Activated T-cell treated with anti-CD3 and anti-CD28 coated beads, Interleukin-2, amount 50 U/mL, for 72 hours (primary cell): ENCODE measurements around the gene RPL29. TPM values are rescaled to one million over a fixed set of nuclear protein-coding genes. Genes with fewer than 3 reads are reported as not detected.

Source experiments
- ATAC-seq, 2 donors: fragments of 150-1000 bp; cut with Tn5 transposase; replicated peaks in 1 of 2; 2 replicates each; pipeline ENCODE4 v1.10.0; 2021; ENCODE audit warnings: moderate library complexity in 2 of 2, mild to moderate bottlenecking in 1 of 2
- DNase-seq, 2 donors: peaks; one replicate each; pipeline ENCODE4 v3.0.0; 2021 to 2022; ENCODE audit warnings: mixed read lengths in 1 of 2
- H3K27ac Mint-ChIP-seq: one replicate; pipeline ENCODE4 v1.8.0; 2022; ENCODE audit warnings: mild to moderate bottlenecking, moderate library complexity, mixed read lengths
- H3K27me3 Mint-ChIP-seq: one replicate; pipeline ENCODE4 v1.8.0; 2022; ENCODE audit warnings: low read depth, mixed read lengths
- H3K36me3 Mint-ChIP-seq, 2 donors: one replicate each; pipeline ENCODE4 v1.8.0; 2022; ENCODE audit warnings: mixed read lengths in 2 of 2, mild to moderate bottlenecking in 1 of 2; ENCODE audit not compliant: insufficient read depth in 2 of 2
- H3K4me1 Mint-ChIP-seq: one replicate; pipeline ENCODE4 v1.8.0; 2022; ENCODE audit warnings: low read depth, mixed read lengths
- H3K4me3 Mint-ChIP-seq, 2 donors: one replicate each; pipeline ENCODE4 v1.8.0; 2022; ENCODE audit warnings: mild to moderate bottlenecking in 2 of 2, mixed read lengths in 2 of 2, moderate library complexity in 2 of 2
- H3K9me3 Mint-ChIP-seq, 2 donors: one replicate each; pipeline ENCODE4 v1.8.0; 2022; ENCODE audit warnings: mixed read lengths in 2 of 2
- total RNA-seq, 2 donors: library from RNA; stranded (reverse); gene quantifications; one replicate each; pipeline ENCODE4 v1.2.3, GENCODE V29; 2022

RPL29 gene
- total RNA-seq, 2 donors from 2014 or later: 1,676 to 1,838 TPM

DNA sequence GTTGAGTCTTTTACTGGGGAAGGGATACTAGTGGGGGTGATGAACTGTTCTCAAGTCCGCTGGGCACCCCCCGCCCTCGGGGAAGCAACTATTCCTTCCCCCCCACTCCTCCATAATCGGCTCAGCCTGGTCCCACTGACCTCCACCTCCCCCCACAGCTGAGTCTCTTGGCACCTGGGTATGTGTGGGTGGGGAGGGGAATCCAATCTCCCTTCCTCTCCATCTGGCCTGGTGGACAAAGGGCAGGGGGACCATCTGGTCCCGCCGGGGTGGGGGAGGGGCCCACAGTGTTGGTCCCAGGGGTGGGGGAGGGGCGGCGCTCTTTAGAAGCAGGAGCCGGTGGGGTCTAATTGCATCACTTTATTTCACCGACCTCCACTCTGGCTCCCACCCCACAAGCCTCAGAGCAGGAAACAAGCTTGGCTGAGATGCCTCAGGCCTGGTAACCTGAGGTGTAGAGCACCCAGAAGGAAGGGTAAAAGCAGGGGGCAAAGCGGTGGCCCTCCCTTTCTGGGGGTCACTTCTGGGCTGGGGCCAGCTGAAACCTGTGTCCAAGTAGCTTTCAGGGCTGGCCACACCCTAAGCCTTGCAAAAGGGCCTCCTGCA, 27.4 kb downstream of the RPL29 start:
- Mint-ChIP-seq H3K4me1 (peaks cover 17% of the 10 kb centered on the region), H3K9me3 (no peaks in the 10 kb centered on the region), H3K27ac (no peak overlapping the region)

DNA sequence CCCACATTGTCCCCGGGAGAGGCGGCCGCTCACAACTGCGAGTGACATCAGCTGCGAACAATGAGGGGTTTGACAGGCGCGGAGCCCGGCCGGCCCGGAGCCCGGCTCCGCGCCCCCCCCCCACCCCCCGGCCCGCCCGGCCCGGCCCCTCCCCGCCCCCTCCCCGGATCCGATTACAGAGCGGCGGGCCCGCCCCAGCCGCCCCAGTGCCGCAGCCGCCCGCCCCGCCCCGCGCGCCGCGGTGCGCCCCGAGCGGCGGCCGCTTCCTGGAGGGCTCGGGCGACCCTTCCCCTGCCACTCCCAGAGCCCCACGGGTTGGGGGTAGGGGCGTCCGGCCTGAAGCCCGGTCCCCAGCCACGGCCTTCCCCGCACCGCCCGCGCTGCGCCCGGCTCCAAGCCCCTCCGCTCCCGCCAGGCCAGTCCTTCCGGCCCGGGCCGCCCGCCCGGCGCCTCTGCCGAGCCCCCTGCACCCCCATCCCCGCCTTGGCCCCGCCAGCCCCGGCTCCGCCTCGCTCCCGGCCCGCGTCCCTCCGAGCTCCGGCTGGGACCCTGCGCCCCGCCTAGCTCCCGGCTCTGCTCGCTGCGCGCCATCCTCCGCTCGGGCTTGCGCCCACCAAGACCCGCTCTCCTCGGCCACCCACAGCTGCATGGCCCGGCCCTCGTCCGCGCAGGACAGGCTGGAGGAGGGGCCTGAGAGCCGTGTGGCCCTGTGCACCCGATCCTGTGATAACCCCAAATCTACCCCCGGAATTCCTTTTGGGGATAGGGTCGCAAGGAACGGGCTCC, 28.1 kb downstream of the RPL29 start, which contains the start of gene PCBP4:
PCBP4 (minus strand) TSS at position 71 of the 786 bp plus-strand sequence. CDS start 6,214 bp downstream, outside the sequence.
- H3K27me3 Mint-ChIP-seq: peaks cover 6% of the 10 kb centered on the region

More for the DNA sequence above, 27.4 kb downstream of the RPL29 start:
- DNase-seq: no peak
- Mint-ChIP-seq H3K4me3 (peak overlapping the region; percentile 89 to 91), H3K27me3 (peaks cover 6% of the 10 kb centered on the region), H3K36me3 (no peaks in the 10 kb centered on the region)
- ATAC-seq: no peak

DNA sequence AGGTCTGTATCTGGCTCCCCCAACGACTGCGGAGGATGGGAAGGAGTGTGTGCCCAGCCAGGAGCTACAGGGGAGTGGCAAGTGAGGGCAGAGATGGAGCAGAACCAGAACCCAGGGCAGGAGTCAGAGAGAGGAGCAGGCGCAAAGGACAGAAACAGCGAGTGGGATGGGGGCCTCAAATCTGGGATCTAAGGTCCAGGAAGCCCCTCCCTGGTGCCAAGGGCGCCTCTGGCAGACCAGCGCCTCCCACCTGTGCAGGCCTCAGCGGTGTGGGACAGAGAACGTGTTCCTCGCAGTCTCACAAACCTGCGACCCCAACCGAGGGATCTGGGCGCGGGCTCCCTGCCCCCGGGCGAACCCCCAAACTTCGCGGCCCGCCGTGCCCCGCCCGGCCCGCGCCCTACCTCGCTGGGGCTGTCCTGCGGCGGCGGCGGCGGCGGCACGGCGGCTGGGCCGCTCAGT, 28.7 kb downstream of the RPL29 start:
- ATAC-seq (peak; percentile 73 to 77), DNase-seq (peak in 1 of 2 donors; percentile 58)
- Mint-ChIP-seq H3K4me3 (peak overlapping the region; percentile 81 to 83), H3K36me3 (no peaks in the 10 kb centered on the region), H3K27me3 (peaks cover 6% of the 10 kb centered on the region), H3K4me1 (peaks cover 17% of the 10 kb centered on the region), H3K9me3 (no peaks in the 10 kb centered on the region), H3K27ac (peak overlapping the region; percentile 7)

More for the DNA sequence above, 28.1 kb downstream of the RPL29 start, which contains the start of gene PCBP4:
- H3K4me1 Mint-ChIP-seq: peaks cover 17% of the 10 kb centered on the region
- H3K9me3 Mint-ChIP-seq: no peaks in the 10 kb centered on the region
- no peaks in the 10 kb centered on the region for H3K36me3 Mint-ChIP-seq
- peak within 1 kb of the TSS; percentile 57 for H3K27ac Mint-ChIP-seq
- ATAC-seq (peak; percentile 77 to 80), DNase-seq (peak; percentile 42 to 50)
- H3K4me3 Mint-ChIP-seq: peak within 1 kb of the TSS; percentile 89 to 91

DNA sequence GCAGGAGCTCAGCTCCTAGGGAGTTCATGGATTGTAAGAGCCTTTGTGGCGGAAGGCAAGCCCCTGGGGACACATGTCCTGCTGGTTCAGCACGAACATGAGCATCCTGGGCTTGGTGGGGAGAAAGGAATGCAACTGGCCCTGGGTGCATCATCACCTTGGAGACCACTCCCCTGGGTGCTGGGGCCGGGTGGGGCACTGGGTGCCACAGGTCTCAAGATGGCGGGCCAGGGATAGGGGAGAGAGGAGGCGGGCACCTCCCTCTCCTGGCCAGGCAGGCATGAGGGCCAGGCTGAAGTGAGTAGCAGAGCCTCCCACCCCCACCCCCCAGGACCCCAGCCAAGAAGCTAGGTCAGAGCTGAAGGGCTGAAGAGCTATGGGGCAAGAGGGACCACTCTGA, 29.2 kb downstream of the RPL29 start:
- Mint-ChIP-seq H3K27me3 (peaks cover 6% of the 10 kb centered on the region), H3K4me3 (peak overlapping the region; percentile 81 to 83), H3K9me3 (no peaks in the 10 kb centered on the region), H3K4me1 (peaks cover 17% of the 10 kb centered on the region), H3K27ac (no peak overlapping the region), H3K36me3 (no peaks in the 10 kb centered on the region)
- ATAC-seq (no peak), DNase-seq (no peak)

DNA sequence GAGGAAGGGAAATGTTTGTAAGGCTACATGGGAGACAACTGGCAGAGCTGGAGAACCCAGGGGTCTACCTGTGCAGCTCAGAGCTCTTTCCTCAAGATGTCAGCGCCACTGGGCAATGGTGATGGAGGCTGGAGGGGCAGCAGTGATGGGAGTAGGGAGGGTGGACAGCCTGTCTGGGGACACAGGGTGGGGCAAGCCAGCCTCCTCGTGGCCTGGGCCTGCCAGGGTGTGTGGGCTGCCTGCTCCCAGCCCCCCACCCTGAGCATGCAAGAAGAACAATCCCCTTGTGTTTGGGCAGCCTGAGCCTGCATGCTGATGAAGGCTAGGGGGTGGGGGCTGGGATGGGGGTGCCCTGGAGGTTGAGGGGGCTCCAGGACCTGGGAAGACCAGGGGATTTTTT, 29.7 kb downstream of the RPL29 start:
- peaks cover 17% of the 10 kb centered on the region for H3K4me1 Mint-ChIP-seq
- peak overlapping the region; percentile 81 to 83 for H3K4me3 Mint-ChIP-seq
- no peak for DNase-seq
- no peaks in the 10 kb centered on the region for H3K9me3 Mint-ChIP-seq
- no peak overlapping the region for H3K27ac Mint-ChIP-seq
- H3K36me3 Mint-ChIP-seq: no peaks in the 10 kb centered on the region
- no peak for ATAC-seq
- H3K27me3 Mint-ChIP-seq: peaks cover 6% of the 10 kb centered on the region

DNA sequence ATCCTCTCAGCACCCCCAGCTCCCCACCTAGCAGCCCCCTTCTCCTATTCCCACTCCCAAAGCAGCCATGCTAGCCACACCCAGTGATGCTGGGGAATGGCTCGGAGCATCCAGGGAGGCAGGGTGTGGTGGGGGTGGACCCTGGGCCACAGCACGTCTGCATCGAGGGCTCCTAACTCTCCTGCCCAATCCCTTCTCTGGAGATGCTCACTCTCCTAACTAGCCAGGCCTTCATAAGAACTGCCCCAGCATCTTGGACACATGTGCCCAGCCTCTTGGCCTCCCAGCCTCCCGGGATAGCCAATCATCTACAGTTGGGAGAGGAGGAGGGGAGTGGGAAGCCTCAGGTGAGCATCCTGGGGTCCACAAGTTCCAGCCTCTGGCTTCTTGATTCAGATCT, 31.2 kb downstream of the RPL29 start:
- H3K27me3 Mint-ChIP-seq: peaks cover 6% of the 10 kb centered on the region
- peaks cover 17% of the 10 kb centered on the region for H3K4me1 Mint-ChIP-seq
- ATAC-seq (no peak), DNase-seq (no peak)
- no peak overlapping the region for H3K27ac Mint-ChIP-seq
- no peaks in the 10 kb centered on the region for H3K36me3 Mint-ChIP-seq
- no peak overlapping the region for H3K4me3 Mint-ChIP-seq
- no peaks in the 10 kb centered on the region for H3K9me3 Mint-ChIP-seq

DNA sequence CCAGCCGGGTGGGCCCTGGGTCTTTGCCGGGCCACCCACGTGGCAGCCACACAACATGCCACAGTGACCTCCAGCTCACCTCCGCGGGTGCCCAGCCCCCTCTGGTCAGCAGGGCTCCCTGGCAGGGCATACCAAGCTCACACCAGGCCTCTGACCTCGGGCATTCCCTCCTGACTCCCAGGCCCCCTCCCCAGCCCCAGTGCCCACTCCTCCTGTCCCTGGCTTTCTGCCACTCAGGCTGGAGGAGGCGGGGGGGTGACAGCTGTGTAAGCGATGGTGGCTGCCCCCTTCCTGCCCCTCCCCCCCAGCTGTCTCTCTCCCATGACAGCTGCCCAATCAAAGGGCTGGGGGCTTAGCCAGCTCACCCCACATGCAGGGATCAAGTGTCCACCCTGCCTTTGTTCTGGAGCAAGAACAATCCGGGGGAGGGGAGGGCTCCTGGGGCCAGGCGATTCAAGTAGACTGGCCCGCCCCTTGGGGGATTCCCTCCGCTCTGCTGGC, 31.7 kb downstream of the RPL29 start:
- no peak overlapping the region for H3K27ac Mint-ChIP-seq
- DNase-seq (no peak), ATAC-seq (no peak)
- no peaks in the 10 kb centered on the region for H3K36me3 Mint-ChIP-seq
- no peak overlapping the region for H3K4me3 Mint-ChIP-seq
- peaks cover 6% of the 10 kb centered on the region for H3K27me3 Mint-ChIP-seq
- H3K9me3 Mint-ChIP-seq: no peaks in the 10 kb centered on the region
- H3K4me1 Mint-ChIP-seq: peaks cover 15% of the 10 kb centered on the region

DNA sequence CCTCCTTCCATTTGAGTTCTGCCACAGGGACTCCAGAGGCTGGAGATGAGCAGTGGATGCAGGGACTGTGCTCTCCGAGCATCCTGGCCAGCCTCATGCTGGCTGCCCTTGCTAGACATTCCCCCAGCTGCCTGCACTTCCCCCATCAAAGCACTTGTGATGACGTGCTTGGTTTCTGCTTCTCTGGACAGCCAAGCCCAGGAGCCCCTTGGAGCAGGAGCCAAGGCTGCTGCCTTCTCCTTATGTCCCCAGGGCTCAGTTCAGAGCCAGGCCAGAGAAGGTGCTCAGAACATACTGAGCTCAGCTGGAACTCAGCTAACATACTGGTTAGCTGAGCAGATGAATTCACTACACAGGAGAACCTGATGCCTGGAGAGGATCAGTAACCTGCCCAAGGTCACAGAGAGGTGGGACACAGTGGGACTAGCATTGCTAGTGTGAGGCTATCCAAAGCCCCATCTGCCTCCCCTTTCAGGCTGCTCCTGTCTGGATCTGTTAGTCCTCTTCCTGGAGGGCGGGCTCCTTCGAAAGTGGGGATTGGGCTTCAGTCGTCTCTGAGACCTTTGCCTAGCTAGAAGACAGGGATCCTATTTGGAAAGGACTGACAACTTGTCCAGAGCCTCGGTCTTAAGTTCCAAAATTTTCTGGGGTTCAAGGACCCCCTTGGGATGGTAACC, 32.7 kb downstream of the RPL29 start:
- no peak overlapping the region for H3K4me3 Mint-ChIP-seq
- H3K4me1 Mint-ChIP-seq: peaks cover 7% of the 10 kb centered on the region
- DNase-seq (no peak), ATAC-seq (no peak)
- no peak overlapping the region for H3K27ac Mint-ChIP-seq
- H3K36me3 Mint-ChIP-seq: peaks cover 0 to 2% of the 10 kb centered on the region in 2 donors
- peaks cover 6% of the 10 kb centered on the region for H3K27me3 Mint-ChIP-seq
- no peaks in the 10 kb centered on the region for H3K9me3 Mint-ChIP-seq

DNA sequence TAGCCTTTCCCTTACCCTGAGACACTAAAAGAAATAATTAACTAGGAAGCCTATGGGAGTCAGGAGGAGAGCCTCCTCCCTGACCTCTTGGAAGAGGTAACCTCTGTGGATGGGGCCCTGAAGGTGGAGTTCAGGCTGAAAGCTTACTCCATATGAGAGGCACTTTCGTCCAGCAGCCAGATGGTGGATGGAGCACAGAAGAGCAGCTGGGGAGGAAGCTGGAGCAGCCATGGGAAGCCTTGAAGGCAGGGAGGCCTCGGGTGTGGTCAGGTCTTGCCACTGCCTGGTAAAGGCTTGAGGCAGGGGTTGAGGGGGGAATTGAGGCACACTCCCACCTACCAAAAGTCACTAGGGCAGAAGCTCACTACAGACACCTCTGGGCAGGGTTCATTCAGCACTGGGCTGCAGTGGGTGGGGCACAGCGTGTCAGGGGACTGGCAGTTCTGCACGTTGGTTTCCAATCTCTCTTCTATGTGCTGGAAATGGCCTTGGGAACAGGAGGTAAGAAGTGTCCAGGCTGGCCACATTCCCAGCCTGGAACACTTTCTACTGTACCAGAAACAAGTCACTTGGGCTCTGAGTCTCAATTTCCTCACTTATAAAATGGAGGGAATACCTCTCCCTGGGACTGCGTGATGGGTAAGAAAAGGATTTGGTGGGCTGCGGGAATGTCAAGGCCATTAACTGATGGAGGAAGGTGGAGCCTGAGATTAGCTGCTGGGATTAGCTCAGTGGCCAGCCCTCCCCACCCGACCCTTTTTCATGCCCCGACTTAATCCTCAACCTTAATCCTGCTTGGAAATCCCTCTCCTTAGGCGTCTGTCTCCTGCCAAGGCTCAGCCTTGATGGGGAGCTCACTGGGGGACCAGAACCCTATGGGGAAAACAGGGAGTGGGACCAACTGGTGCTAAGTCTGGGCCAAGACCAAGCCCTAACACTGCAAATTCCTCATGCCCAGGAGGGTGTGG, 33.8 kb downstream of the RPL29 start:
- H3K27ac Mint-ChIP-seq: no peak overlapping the region

DNA sequence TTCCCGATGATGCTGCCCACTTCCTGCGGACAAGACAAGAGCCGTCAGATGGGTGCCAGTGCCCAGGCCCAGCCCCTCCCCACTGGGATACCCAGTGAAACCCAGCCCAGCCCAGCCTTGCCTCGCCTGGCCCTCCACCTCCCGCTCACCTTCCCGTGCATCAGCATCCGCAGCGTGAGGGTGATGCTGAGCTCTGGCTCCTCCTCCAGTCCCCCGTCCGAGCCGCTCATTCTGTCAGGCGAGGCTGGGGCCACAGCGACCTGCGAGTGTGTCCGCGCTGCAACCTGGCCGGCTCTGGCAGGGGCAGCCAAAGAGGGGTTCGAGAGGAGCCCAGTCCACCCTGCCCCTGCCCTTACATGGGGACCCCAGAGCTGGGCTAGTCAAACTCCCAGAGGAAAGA, 34.7 kb downstream of the RPL29 start:
- ATAC-seq (no peak), DNase-seq (no peak)
- Mint-ChIP-seq H3K9me3 (no peaks in the 10 kb centered on the region), H3K27ac (no peak overlapping the region), H3K36me3 (peaks cover 0 to 2% of the 10 kb centered on the region in 2 donors), H3K4me3 (no peak overlapping the region), H3K27me3 (peaks cover 6% of the 10 kb centered on the region), H3K4me1 (no peaks in the 10 kb centered on the region)

More for the DNA sequence above, 33.8 kb downstream of the RPL29 start:
- no peak for ATAC-seq
- Mint-ChIP-seq H3K27me3 (peaks cover 6% of the 10 kb centered on the region), H3K36me3 (peaks cover 0 to 2% of the 10 kb centered on the region in 2 donors), H3K9me3 (no peaks in the 10 kb centered on the region), H3K4me1 (peaks cover 6% of the 10 kb centered on the region), H3K4me3 (no peak overlapping the region)
- DNase-seq: no peak

DNA sequence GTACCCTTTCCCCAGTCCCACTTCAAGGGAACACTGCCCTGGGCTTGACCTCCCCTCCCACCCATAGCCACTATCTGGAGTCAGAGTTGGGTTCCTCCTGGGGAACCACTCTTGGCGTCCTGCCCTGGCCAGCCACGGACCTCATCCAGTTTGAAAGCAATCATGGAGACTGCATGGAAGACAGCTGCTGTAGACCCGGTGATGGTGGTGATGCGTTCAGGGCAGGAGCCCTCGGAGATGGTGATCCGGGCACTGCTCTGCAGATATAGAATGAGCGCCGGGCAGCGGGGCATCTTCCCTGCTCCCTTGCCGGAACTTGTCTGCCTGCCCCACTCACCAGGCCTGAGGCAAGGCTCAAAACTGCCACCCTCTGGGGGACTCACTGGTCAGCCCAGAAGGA, 35.3 kb downstream of the RPL29 start:
- Mint-ChIP-seq H3K4me3 (no peak overlapping the region), H3K36me3 (peaks cover 0 to 2% of the 10 kb centered on the region in 2 donors), H3K4me1 (no peaks in the 10 kb centered on the region), H3K9me3 (no peaks in the 10 kb centered on the region), H3K27me3 (peaks cover 3% of the 10 kb centered on the region), H3K27ac (no peak overlapping the region)
- no peak for DNase-seq
- ATAC-seq: no peak

DNA sequence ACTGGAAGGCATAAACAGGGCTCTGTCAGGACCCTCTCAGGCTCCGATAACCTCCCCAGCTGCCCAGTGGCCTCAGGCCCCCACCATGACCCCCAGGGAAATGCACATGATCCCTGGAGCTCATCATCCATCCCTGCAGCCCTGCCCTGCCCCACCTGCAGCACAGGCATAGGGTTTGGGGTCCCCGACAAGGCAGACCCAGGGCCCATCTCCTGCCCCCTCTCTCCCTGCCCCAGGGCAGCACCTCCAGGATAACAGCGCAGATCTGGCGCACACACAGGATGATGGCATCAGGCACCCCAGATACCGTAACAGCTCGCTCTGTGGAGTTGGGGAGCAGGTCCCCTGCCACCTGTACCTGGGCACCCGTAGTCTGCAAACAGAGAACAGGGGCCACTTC, 36.0 kb downstream of the RPL29 start:
- peaks cover 0 to 2% of the 10 kb centered on the region in 2 donors for H3K36me3 Mint-ChIP-seq
- H3K27ac Mint-ChIP-seq: no peak overlapping the region
- H3K4me1 Mint-ChIP-seq: no peaks in the 10 kb centered on the region
- peaks cover 7% of the 10 kb centered on the region for H3K27me3 Mint-ChIP-seq
- no peak overlapping the region for H3K4me3 Mint-ChIP-seq
- H3K9me3 Mint-ChIP-seq: no peaks in the 10 kb centered on the region
- DNase-seq: no peak
- ATAC-seq: no peak
